ENCODE data around the gene CDC42BPB.

CDC42BPB gene

GRCh38 chr14:102948698-102949061 lies 108.7 kb downstream of the CDC42BPB start:
- TF ChIP-seq, protein P1, sequence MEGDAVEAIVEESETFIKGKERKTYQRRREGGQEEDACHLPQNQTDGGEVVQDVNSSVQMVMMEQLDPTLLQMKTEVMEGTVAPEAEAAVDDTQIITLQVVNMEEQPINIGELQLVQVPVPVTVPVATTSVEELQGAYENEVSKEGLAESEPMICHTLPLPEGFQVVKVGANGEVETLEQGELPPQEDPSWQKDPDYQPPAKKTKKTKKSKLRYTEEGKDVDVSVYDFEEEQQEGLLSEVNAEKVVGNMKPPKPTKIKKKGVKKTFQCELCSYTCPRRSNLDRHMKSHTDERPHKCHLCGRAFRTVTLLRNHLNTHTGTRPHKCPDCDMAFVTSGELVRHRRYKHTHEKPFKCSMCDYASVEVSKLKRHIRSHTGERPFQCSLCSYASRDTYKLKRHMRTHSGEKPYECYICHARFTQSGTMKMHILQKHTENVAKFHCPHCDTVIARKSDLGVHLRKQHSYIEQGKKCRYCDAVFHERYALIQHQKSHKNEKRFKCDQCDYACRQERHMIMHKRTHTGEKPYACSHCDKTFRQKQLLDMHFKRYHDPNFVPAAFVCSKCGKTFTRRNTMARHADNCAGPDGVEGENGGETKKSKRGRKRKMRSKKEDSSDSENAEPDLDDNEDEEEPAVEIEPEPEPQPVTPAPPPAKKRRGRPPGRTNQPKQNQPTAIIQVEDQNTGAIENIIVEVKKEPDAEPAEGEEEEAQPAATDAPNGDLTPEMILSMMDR (IDR thresholded peaks at IDR 0.05; ENCODE audit: extremely low read depth, missing control alignments): no peak
- DNase-seq (ENCODE audit: low spot score): no peak

DNA sequence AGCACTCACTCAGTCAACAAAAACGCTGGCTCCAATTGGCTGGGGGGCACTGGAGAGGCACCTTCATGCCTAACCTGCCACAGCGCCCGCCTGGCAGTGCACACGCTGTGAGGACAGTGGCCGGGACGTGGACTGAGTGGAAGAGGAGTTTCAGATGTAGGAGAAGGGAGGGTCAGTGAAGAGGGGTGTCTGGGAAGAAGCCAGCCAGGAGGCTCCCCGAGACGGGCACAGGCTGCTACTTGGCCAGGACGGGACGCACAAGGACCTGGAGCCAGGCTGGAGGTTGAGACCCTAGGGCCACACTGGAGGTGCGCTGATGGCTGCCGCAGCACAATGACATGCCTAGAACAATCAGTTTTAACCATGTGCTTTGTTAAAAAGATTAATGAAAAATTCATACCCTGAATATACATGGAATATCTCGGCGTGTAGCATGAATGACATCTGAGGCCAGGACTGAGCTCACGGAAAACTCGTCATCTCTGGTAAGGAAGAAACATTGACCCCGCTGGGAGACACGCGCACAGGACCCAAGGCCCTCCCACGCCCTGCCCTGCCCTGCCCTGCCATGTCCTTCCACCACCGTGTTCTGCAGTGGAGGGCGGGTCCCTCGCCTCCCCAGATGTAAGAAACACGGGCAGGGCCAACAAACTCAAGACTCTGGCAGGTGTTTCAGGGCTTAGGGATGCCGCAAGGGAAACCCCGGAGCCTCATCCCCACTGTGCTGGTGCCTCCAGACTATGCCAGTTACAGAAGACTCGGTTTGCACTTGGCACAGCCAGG lies 109.8 kb downstream of the CDC42BPB start:
- TF ChIP-seq, protein P1 (IDR thresholded peaks at IDR 0.05; ENCODE audit: extremely low read depth, missing control alignments): no peak
- DNase-seq (ENCODE audit: low spot score): no peak

DNA sequence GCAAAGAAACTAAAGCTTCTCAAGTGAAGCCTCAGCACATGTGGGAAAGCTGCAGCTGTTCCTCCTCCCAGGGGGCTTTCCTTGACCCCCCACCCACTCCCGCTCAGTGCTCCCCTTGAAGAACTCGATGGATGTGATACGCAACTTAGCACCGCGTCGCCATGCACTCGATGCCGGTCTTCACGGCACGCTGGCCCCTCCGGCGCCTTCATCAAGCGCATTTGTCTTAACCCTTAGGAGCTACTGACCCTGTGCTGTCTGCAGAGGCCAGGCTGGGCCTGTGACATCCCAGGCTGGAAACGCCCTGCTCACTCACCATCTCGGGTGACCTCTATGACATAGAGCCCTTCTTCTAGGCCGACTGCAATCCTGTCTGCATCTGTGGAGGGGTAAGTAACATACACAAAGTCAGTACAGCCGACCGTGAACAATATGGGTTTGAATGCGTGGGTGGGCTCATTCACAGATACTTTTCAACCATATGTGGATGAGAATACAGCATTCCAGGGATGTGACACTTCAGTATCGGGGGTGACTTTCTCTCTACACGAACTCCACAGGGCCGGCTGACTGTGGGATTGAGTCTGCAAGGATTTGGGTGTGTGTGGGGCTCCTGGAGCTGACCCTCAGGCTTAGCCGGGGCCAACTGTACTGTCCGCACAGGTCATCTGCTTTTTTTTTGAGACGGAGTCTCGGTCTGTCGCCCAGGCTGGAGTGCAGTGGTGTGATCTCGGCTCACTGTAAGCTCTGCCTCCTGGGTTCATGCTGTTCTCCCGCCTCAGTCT lies 111.8 kb downstream of the CDC42BPB start:
- DNase-seq (ENCODE audit: low spot score): no peak
- TF ChIP-seq, protein P1 (IDR thresholded peaks at IDR 0.05; ENCODE audit: extremely low read depth, missing control alignments): no peak

DNA sequence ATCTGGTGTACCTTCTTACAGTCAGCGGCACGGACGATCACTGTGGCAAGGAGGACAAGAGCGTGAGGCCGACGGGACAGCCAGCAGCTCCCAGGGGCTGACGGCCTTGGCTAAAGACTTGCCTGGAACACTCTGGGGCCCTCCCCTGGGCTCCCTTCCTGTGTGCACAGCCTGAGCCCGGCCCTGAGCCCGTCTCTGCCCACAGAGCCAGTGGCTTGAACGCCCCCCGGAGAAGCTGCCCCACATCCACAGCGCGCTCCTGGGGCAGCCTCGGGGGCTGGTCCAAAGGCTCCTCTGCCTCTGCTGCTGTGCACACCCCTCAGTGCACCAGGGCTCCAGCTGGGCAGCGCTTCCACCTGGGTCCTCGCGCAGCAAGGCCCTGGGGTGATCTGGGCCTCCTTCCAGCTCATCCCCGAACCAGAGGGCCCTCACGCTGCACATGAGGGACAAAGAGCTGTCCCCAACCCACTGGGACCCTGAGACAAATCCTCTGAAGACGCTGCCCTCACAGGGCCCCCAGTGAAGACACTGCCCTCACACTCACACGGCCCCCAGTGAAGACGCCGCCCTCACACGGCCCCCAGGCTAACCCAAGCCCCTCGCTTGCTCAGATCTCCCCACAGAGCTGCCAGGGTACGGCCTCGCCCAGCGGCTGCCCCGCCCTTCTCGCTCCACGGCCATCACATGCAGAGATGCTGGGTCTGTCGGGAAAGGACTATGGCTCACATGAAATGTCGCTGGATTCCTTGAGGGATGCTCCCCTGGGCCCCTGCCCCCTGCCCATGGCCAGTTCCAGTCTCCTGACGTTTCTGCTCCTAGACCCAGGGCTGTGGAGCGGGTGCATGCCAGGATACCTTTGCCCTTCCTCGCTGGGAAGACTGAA lies 112.7 kb downstream of the CDC42BPB start:
- TF ChIP-seq, protein P1 (IDR thresholded peaks at IDR 0.05; ENCODE audit: extremely low read depth, missing control alignments): no peak
- DNase-seq (ENCODE audit: low spot score): no peak

DNA sequence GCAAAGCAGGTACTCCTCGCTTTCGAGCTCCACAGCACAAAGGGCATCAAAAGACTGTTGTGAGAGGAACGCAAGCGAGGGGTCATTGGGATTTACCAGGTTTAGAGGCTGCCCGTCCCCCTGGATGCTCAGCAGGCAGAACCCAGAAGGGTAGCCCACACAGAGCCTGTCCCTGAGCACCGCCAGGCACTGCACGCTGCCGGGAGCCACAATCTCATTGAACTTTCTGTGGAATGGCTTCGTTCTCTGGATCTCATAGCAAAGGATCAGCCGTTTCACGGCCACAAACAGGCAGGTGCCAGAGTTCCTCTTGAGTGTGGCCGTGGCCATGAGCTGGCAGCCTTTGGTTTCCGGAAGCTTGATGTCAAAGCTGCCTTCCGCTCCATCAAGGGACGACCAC lies 113.4 kb downstream of the CDC42BPB start:
- TF ChIP-seq, protein P1 (IDR thresholded peaks at IDR 0.05; ENCODE audit: extremely low read depth, missing control alignments): no peak
- no peak for DNase-seq (ENCODE audit: low spot score)

DNA sequence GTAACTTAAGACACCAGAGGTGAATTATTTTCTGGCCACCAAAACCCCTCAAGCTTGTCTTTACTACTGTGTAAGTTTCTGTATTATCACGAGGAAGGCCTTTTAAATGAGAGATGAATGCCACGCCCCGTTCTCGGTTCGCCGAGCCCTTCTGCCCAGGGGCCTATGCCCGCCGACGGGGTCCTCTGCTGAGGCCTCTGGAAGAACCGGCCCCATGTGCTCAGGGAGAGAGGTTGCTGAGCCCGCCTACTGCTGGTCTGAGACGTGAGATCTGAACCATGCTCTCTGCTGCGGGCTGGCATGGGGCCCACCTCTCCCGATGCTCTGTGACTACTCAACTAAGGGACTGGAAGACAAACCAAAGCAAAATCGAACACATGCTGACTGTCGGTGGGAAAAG lies 113.9 kb downstream of the CDC42BPB start:
- no peak for DNase-seq (ENCODE audit: low spot score)
- TF ChIP-seq, protein P1 (IDR thresholded peaks at IDR 0.05; ENCODE audit: extremely low read depth, missing control alignments): no peak
